Stomach smooth muscle (tissue), 2 donors: ENCODE measurements around the gene ANKRD49.

Experiments used
- H3K27ac ChIP-seq: one replicate; pipeline ENCODE4 v1.7.0; 2013; ENCODE audit warnings: mild to moderate bottlenecking, low read length, inconsistent platforms
- H3K27me3 ChIP-seq, 2 donors: one replicate each; pipeline ENCODE4 v1.7.0; 2013; ENCODE audit warnings: low read length in 2 of 2; ENCODE audit not compliant: insufficient read depth in 2 of 2, control insufficient read depth in 1 of 2
- H3K36me3 ChIP-seq, 2 donors: one replicate each; pipeline ENCODE4 v1.7.0; 2013; ENCODE audit warnings: low read length in 2 of 2; ENCODE audit not compliant: control insufficient read depth in 2 of 2, insufficient read depth in 2 of 2
- H3K4me1 ChIP-seq: one replicate; pipeline ENCODE4 v1.7.0; 2013; ENCODE audit warnings: low read length; ENCODE audit not compliant: control insufficient read depth, insufficient read depth
- H3K4me3 ChIP-seq, 2 donors: one replicate each; pipeline ENCODE4 v1.7.0; 2013; ENCODE audit warnings: low read length in 2 of 2
- H3K9ac ChIP-seq, 2 donors: one replicate each; pipeline ENCODE4 v1.7.0; 2013; ENCODE audit warnings: low read length in 2 of 2, mild to moderate bottlenecking in 1 of 2
- H3K9me3 ChIP-seq, 2 donors: one replicate each; pipeline ENCODE4 v1.7.0; 2013; ENCODE audit warnings: low read length in 2 of 2; ENCODE audit not compliant: control insufficient read depth in 2 of 2
- donor health status: healthy.
- donor health status: Pancreatic carcinoma.

Gene ANKRD49

DNA sequence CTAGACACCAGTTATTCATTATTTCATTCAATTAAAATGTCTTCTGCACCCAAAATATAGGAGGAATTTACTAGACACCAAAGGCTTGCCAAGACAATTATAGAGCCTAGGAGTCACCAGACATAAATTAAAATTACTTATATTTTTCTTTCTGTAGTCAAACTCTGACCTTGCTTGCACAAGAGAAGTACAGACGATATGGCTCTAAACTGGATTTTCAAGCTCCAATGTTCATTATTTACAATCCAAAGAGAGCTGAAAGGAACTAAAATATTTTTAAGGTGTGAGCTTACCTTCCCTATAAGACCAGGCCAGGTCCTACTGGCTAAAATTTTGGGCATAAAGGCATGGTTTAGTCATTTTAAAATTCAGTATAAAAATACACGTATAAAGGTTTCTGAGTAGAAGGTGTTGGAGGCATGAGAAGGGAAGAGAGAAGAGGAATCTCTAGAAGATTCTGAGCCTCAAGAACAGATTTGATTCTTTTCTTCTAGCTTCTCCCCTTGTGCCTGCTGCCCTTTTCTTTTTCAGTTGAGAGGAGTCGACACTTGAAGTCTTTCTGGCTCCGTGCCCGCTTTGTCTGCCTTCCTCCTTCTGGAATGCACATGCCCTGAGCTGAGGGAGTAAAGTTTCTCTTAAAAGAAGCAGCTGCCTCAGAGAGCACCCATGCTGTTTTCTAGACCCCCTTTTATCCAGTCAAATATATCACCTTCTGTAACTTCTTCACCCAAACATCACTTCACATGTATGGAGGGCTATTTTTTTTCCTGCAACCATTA is 32.0 kb downstream of the ANKRD49 start:
- no peak overlapping the region for H3K4me3 ChIP-seq
- H3K4me1 ChIP-seq: no peaks in the 10 kb centered on the region
- H3K27me3 ChIP-seq: no peaks in the 10 kb centered on the region
- H3K27ac ChIP-seq: no peak overlapping the region
- H3K36me3 ChIP-seq: no peaks in the 10 kb centered on the region
- H3K9me3 ChIP-seq: no peaks in the 10 kb centered on the region
- H3K9ac ChIP-seq: no peak overlapping the region

DNA sequence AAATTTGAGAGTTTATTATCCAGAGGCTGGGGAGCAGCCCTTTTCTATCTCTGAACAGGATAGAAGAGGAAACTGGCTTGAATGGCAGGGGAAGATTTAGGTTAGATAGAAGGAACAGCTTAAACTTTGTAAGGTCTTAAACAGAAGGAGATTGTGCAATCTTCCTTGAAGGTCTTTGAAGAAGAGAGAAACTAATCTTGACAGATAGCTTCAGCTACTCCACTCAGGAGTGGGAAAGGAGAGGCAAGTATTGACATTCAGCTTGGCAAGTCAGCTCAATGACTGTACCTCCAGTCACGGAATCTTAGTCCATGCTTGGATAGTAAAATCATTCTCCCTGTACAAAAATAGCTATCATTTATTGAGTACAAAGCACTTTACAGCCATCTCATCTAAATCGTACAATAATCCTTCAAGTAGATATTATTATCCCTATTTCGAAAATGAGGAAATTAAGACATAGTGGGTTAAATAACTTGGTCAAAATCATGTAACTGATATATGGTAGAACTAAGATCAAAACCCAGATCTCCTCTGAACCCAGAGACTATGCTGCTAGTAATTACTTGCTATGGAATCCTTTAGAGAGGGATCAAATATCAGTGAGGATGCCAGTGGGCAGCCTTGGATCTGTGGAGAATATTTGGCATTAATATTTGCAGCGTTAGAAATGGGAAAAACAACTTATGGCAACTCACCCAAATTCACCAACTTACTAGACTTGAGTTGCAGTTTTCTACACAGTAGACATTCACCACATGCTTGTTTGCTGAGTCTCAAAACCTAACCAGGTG is 33.1 kb downstream of the ANKRD49 start:
- Histone ChIP-seq H3K9ac (no peak overlapping the region), H3K27me3 (no peaks in the 10 kb centered on the region), H3K4me1 (no peaks in the 10 kb centered on the region), H3K4me3 (no peak overlapping the region), H3K27ac (no peak overlapping the region), H3K9me3 (no peaks in the 10 kb centered on the region), H3K36me3 (no peaks in the 10 kb centered on the region)

DNA sequence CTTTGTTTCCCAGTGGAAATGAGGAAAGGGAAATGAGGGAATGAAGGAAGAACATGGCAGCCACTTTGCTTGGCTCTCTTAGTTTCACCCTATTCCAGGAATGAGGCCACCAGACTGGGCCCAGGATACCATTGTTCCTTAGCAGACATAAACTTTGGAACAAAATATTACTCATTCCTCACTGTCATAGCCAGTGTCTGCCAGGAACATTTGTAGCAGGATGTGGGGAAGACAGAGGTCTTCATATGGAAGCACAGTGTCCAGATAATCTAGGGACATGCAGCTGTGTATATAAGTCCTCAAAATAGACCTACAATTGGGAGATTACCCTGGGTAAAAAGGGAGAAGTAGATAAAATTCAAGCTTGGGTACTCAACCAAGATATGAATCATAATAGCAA is 34.8 kb downstream of the ANKRD49 start:
- Histone ChIP-seq H3K27ac (no peak overlapping the region), H3K4me3 (no peak overlapping the region)

DNA sequence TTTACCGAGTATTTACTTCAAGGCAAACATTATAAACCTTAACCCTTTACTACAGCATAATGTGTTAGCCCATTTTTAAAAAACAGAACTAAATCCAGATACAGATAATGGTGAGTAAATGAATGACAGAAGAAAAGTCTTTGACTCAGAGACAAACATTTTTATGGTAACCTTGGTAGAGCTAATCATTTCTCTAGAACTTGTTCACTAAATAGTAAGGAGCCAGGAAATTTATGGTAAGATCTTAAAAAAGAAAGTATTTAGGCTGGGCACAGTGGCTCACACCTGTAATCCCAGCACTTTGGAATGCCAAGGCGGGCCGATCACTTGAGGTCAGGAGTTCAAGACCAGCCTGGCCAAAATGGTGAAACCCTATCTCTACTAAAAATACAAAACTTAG is 38.4 kb downstream of the ANKRD49 start:
- Histone ChIP-seq H3K4me3 (no peak overlapping the region), H3K9ac (no peak overlapping the region), H3K36me3 (no peaks in the 10 kb centered on the region), H3K27me3 (no peaks in the 10 kb centered on the region), H3K27ac (no peak overlapping the region), H3K4me1 (no peaks in the 10 kb centered on the region), H3K9me3 (no peaks in the 10 kb centered on the region)

More for the DNA sequence above, 34.8 kb downstream of the ANKRD49 start:
- Histone ChIP-seq H3K4me1 (no peaks in the 10 kb centered on the region), H3K27me3 (no peaks in the 10 kb centered on the region), H3K9me3 (no peaks in the 10 kb centered on the region), H3K36me3 (no peaks in the 10 kb centered on the region), H3K9ac (no peak overlapping the region)

DNA sequence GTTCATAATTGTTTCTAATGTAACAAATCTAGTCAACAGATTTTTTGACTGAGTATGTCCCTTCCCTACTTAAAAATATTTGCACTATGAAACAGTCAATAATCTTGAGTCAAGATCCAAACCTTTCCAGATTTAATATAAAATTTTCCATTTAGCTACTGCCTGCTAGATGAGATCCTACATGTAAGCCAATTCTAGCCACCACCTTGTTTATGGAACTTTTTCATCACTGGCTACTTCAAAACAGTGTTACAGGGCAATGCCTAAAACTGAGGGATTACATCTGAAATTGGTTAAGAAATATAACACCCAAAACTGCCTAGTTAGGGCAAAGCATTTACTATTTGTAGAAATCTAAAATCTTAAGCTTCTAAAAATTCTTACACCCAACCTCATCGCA is 39.4 kb downstream of the ANKRD49 start:
- Histone ChIP-seq H3K4me1 (no peaks in the 10 kb centered on the region), H3K36me3 (no peaks in the 10 kb centered on the region), H3K9me3 (no peaks in the 10 kb centered on the region), H3K27me3 (peaks cover 0 to 2% of the 10 kb centered on the region in 2 donors), H3K27ac (no peak overlapping the region), H3K9ac (no peak overlapping the region), H3K4me3 (no peak overlapping the region)

DNA sequence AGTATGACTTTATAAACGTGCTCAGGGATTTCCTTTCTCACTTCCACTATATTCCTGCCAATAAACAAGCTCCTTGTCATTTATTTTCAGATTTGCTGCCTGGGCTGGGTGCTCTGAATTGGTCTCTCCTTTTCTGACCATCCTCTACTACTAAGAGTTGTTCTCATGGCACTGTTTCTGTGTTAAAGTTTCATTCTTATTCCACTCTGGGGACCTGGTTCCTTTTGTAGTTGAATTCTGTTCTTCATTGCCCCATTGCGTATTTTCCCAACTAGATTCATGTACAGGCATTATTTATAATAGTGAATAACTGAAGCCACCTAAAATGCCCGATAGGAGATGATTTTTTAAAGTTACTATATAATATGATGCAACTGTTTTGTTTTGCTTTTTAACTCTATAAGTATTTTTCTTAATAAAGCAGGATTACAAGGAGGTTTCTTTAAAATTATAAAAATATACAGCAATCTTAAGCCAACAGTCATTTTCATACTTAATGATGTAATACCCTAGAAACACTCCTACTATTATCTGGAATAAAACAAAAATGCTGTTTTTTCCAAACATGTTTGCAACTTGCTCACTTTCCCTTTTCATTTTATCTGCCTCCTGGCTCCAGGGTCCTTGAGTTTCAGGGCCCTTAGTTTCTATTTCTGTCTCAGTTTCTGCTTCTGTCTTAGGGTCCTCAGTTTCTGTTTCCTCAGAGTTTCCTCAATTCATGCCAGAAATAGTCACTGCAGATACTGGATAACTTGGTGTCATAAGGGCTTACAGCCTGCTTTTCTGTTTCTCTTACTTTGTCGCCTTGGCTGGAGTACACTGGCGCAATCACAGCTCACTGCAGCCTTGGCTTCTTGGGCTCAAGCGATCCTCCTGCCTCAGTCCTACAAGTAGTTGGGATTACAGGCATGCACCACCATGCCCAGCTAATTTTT is 40.2 kb downstream of the ANKRD49 start:
- no peak overlapping the region for H3K9ac ChIP-seq
- H3K4me3 ChIP-seq: no peak overlapping the region
- peaks cover 0 to 2% of the 10 kb centered on the region in 2 donors for H3K27me3 ChIP-seq
- H3K27ac ChIP-seq: no peak overlapping the region
- no peaks in the 10 kb centered on the region for H3K36me3 ChIP-seq
- H3K4me1 ChIP-seq: no peaks in the 10 kb centered on the region
- no peaks in the 10 kb centered on the region for H3K9me3 ChIP-seq

DNA sequence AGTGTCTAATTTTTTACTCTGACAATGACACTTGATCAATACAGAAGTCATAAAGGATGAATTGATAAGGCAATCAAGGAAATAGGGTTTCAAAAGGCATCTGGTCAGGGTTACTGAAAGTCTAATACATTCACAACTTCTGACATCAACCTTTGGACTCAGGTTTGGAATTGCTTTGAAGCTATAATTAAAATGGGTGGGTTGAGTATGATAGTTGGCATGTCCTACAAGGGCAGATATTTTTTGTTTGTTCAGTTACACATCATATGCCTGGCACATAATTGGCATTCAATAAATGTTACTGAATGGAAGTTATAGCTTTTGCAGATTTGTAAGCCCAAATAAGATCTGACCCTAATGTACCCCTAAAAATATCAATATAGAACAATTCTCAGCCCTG is 42.6 kb downstream of the ANKRD49 start:
- H3K4me3 ChIP-seq: no peak overlapping the region
- no peaks in the 10 kb centered on the region for H3K36me3 ChIP-seq
- peaks cover 0 to 2% of the 10 kb centered on the region in 2 donors for H3K27me3 ChIP-seq
- no peaks in the 10 kb centered on the region for H3K4me1 ChIP-seq
- H3K9me3 ChIP-seq: no peaks in the 10 kb centered on the region
- no peak overlapping the region for H3K27ac ChIP-seq
- no peak overlapping the region for H3K9ac ChIP-seq

DNA sequence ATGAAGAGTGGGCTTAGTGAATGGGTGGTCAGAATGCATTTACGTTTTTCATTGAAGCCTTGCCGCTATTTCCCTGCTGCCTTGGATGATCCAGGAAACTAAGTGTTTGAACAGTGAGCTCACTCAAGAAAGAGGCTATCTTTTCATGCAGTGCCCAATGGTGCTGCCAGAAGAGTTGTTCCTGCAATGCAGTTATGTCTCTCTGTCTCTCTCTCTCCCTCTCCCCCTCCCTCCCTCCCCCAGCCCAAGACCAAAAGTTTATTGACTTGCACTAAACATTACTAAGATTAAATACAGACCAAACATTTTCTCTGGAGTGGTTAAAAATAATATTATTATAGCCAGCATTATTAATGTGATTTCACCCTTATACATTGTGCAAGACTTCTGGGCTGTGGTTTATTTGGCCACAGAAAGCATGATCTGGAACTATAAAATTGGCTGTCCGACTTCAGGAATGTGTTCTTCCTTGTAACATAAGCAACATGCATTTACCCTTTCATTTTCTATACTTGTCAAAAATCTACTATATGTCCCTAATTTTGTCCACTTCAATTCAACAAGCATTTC is 43.3 kb downstream of the ANKRD49 start:
- H3K9me3 ChIP-seq: no peaks in the 10 kb centered on the region
- H3K27ac ChIP-seq: no peak overlapping the region
- no peaks in the 10 kb centered on the region for H3K4me1 ChIP-seq
- H3K27me3 ChIP-seq: peaks cover 0 to 2% of the 10 kb centered on the region in 2 donors
- no peak overlapping the region for H3K9ac ChIP-seq
- H3K4me3 ChIP-seq: no peak overlapping the region
- no peaks in the 10 kb centered on the region for H3K36me3 ChIP-seq

DNA sequence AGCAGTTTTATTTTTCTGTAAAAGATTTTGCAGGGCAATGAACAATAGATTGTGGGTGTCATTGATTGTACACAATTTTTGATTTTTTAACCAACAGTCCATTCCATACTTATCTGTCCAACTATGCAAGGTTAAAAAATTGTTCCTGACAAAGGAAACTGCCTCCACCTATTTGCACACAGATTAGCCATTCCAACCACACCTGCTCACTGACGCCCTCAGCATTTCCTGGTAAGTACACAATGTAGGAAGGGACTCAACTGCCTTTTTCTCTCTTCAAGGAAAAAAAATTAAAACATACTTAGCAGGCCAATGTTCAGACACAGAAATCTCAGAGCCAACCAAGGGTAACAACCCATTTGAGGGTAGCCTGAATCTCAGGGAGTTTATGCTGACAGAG is 45.6 kb downstream of the ANKRD49 start:
- Histone ChIP-seq H3K9ac (no peak overlapping the region), H3K27ac (no peak overlapping the region), H3K9me3 (no peaks in the 10 kb centered on the region), H3K27me3 (peaks cover 0 to 2% of the 10 kb centered on the region in 2 donors), H3K4me1 (peaks cover 9% of the 10 kb centered on the region), H3K36me3 (no peaks in the 10 kb centered on the region), H3K4me3 (no peak overlapping the region)
